ENCODE results near the gene LPAR1.
A peak's percentile ranks its signal among the peaks of the same experiment; 100 is the strongest.

LPAR1 gene

GRCh38 chr9:110890416-110890815 lies 147.9 kb downstream of the LPAR1 start:
- Histone ChIP-seq H2AFZ (ENCODE audit: low read depth, low read length) (no peak overlapping the region), H3K27me3 (ENCODE audit: low read depth, low read length) (no peaks in the 10 kb centered on the region), H3K4me2 (ENCODE audit: low read length) (no peak overlapping the region), H4K20me1 (ENCODE audit: insufficient read depth, low read length) (no peaks in the 10 kb centered on the region), H3K9ac (ENCODE audit: low read length) (no peak overlapping the region), H3K27ac (ENCODE audit: low read length) (no peak overlapping the region), H3K4me3 (ENCODE audit: low read length) (no peak overlapping the region), H3K36me3 (replicated peaks; ENCODE audit: low read depth, low read length) (no peaks in the 10 kb centered on the region), H3K79me2 (ENCODE audit: low read length) (no peaks in the 10 kb centered on the region), H3K4me1 (ENCODE audit: low read length) (no peaks in the 10 kb centered on the region), H3K9me3 (ENCODE audit: insufficient read depth, low read length) (no peaks in the 10 kb centered on the region)
- TF ChIP-seq CTCF (IDR thresholded peaks at IDR 0.05; ENCODE audit: low read depth, low read length) (no peak), EZH2phosphoT487 (IDR thresholded peaks at IDR 0.05; ENCODE audit: low read depth) (no peak)

- H3K36me3 ChIP-seq (replicated peaks; ENCODE audit: low read depth, low read length): no peaks in the 10 kb centered on the region
- no peaks in the 10 kb centered on the region for H4K20me1 ChIP-seq (ENCODE audit: insufficient read depth, low read length)
- no peak for TF ChIP-seq CTCF (IDR thresholded peaks at IDR 0.05; ENCODE audit: low read depth, low read length)
- no peak overlapping the region for H3K4me3 ChIP-seq (ENCODE audit: low read length)
- no peak overlapping the region for H2AFZ ChIP-seq (ENCODE audit: low read depth, low read length)
- no peak overlapping the region for H3K27ac ChIP-seq (ENCODE audit: low read length)
- H3K9ac ChIP-seq (ENCODE audit: low read length): no peak overlapping the region
- H3K79me2 ChIP-seq (ENCODE audit: low read length): no peaks in the 10 kb centered on the region
- H3K9me3 ChIP-seq (ENCODE audit: insufficient read depth, low read length): no peaks in the 10 kb centered on the region
- no peak overlapping the region for H3K4me2 ChIP-seq (ENCODE audit: low read length)
- H3K27me3 ChIP-seq (ENCODE audit: low read depth, low read length): no peaks in the 10 kb centered on the region
- no peaks in the 10 kb centered on the region for H3K4me1 ChIP-seq (ENCODE audit: low read length)
Observed at GRCh38 chr9:110887276-110887675, 151.0 kb downstream of the LPAR1 start.

GRCh38 chr9:110886832-110887231 lies 151.4 kb downstream of the LPAR1 start:
- Histone ChIP-seq H3K27me3 (ENCODE audit: low read depth, low read length) (no peaks in the 10 kb centered on the region), H3K9me3 (ENCODE audit: insufficient read depth, low read length) (no peaks in the 10 kb centered on the region), H3K4me1 (ENCODE audit: low read length) (no peaks in the 10 kb centered on the region), H4K20me1 (ENCODE audit: insufficient read depth, low read length) (no peaks in the 10 kb centered on the region), H3K36me3 (replicated peaks; ENCODE audit: low read depth, low read length) (no peaks in the 10 kb centered on the region), H3K4me2 (ENCODE audit: low read length) (no peak overlapping the region), H3K27ac (ENCODE audit: low read length) (no peak overlapping the region), H2AFZ (ENCODE audit: low read depth, low read length) (no peak overlapping the region), H3K9ac (ENCODE audit: low read length) (no peak overlapping the region), H3K79me2 (ENCODE audit: low read length) (no peaks in the 10 kb centered on the region), H3K4me3 (ENCODE audit: low read length) (no peak overlapping the region)
- TF ChIP-seq CTCF (IDR thresholded peaks at IDR 0.05; ENCODE audit: low read depth, low read length): no peak
- no peak for TF ChIP-seq EZH2phosphoT487 (IDR thresholded peaks at IDR 0.05; ENCODE audit: low read depth)

DNA sequence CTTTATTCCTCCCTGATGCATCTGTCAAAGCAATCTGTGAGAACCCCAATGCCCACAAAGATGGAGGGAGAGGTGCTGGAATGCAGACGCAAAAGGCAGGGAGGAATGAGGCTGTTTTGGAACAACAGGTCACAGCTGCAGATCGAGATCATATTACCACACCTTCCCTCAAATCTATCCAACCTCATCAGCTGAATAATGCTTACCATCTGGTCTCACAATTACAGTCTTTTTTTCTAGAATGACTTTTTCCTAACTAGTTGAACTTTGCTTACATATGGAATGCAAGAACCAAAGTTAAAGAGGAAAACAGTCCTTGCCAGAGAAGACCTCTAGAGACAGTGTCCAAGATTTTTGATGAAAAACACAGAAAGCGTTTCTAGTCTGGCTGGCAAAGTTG lies 158.1 kb downstream of the LPAR1 start:
- Histone ChIP-seq H3K4me1 (ENCODE audit: low read length) (no peaks in the 10 kb centered on the region), H3K36me3 (replicated peaks; ENCODE audit: low read depth, low read length) (no peaks in the 10 kb centered on the region), H3K79me2 (ENCODE audit: low read length) (no peaks in the 10 kb centered on the region), H2AFZ (ENCODE audit: low read depth, low read length) (peak overlapping the region; percentile 21; the same call in 1 of the 2 replicates), H4K20me1 (ENCODE audit: insufficient read depth, low read length) (no peaks in the 10 kb centered on the region), H3K27me3 (ENCODE audit: low read depth, low read length) (no peaks in the 10 kb centered on the region; the same call in 1 of the 2 replicates), H3K9me3 (ENCODE audit: insufficient read depth, low read length) (no peaks in the 10 kb centered on the region), H3K9ac (ENCODE audit: low read length) (no peak overlapping the region), H3K4me2 (ENCODE audit: low read length) (no peak overlapping the region), H3K27ac (ENCODE audit: low read length) (no peak overlapping the region), H3K4me3 (ENCODE audit: low read length) (no peak overlapping the region)
- TF ChIP-seq EZH2phosphoT487 (IDR thresholded peaks at IDR 0.05; ENCODE audit: low read depth) (no peak), CTCF (IDR thresholded peaks at IDR 0.05; ENCODE audit: low read depth, low read length) (no peak)
